Measurements from ENCODE around the gene ZSCAN4.

The ZSCAN4 gene

DNA sequence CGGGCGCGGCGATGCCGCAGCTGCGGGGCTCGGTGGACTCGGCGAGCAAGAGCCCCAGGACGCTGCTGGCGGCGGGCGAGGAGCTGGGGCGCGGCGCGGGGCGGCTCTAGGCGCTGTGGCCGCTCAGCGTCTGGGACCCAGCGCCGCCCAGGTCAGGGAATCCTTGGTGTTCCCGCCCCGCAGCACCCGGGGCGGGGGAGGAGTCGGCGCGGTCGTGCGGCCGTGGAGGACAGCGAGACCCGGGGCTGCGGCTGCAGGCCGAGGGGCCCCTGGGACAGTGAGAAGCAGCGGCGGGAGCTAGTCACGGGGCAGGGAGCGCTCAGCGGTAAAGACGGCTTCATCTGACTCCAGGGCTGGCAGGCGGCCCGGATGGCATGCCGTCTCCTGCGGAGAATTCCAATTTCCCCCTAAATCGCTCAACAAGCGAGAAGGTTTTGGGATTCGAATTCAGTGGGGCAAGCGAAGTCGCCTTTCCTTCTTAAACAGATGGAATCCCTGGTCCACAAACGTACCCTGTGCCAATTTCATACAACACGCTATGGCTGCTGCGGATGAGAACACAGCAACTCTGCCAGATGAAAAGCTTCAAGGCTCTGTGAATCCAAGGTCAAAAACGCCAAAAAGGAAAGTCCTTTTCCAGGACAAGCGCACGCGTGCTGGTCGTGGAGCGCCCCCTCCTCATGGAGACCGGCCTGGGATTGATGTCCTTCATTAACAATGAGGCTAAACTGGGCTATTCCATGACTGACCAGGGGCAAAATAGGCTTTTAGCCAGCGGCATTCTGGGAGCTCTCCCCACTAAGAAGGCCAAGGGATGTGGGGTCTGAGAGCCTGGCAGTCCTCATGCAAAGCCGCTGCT is 4.2 kb upstream of the ZSCAN4 start:
- DNase-seq (no peak), ATAC-seq (peak; percentile 52)
- peaks cover 0 to 5% of the 10 kb centered on the region in 2 donors for H3K9me3 Mint-ChIP-seq
- peaks cover 43% of the 10 kb centered on the region for H3K27me3 Mint-ChIP-seq
- H3K4me1 Mint-ChIP-seq: peaks cover 12% of the 10 kb centered on the region
- no peak overlapping the region for H3K27ac Mint-ChIP-seq
- peak overlapping the region; percentile 90 to 92 for H3K4me3 Mint-ChIP-seq

DNA sequence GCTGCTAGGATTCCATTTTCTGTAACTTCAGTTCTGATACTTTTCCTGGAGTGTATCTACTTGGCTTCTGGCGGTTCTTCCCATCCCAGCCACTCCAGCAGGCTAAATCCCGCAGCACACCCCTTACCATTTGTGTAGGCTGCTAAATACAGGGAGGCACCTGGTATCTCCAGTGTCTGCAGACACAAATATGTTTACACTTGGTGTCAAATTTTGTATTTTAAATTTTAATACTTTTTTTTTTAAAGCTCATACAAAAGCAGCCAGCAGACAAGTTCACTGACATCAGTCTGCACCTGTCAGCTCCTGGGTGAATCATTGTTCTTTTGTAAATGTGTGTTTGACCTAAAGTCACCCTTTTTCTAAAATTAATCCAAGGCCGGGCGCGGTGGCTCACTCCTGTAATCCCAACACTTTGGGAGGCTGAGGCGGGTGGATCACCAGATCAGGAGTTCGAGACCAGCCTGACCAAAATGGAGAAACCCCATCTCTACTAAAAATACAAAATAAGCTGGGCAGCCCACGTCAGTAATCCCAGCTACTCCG is 3.4 kb upstream of the ZSCAN4 start:
- DNase-seq: no peak
- Mint-ChIP-seq H3K9me3 (no peaks in the 10 kb centered on the region), H3K4me1 (peaks cover 12% of the 10 kb centered on the region), H3K27ac (no peak overlapping the region), H3K4me3 (peak overlapping the region in 1 of 2 donors; percentile 50), H3K27me3 (peaks cover 42% of the 10 kb centered on the region)
- no peak for ATAC-seq

DNA sequence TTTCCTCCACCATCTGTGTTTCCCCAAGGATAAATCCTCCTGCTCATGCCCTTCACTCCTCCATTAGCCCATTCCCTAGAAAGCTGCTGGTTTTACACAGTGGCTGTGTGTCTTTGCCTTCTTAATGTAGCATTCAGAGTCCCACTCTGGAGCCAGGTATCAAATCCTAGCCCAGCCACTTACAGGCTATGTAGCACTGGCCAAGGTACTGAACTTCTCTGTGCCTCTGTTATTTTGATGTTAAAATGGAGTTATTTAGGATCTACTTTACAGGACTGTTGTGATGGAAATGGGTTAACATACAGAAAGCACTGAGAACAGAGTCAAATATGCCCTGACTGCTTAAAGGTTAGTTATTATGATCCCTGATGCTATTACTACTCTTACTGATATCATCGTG is 1.5 kb upstream of the ZSCAN4 start:
- no peak overlapping the region for H3K27ac Mint-ChIP-seq
- DNase-seq (no peak), ATAC-seq (no peak)
- H3K27me3 Mint-ChIP-seq: peaks cover 41% of the 10 kb centered on the region
- H3K4me1 Mint-ChIP-seq: peaks cover 12% of the 10 kb centered on the region
- no peak overlapping the region for H3K4me3 Mint-ChIP-seq
- peaks cover 5 to 7% of the 10 kb centered on the region in 2 donors for H3K9me3 Mint-ChIP-seq

DNA sequence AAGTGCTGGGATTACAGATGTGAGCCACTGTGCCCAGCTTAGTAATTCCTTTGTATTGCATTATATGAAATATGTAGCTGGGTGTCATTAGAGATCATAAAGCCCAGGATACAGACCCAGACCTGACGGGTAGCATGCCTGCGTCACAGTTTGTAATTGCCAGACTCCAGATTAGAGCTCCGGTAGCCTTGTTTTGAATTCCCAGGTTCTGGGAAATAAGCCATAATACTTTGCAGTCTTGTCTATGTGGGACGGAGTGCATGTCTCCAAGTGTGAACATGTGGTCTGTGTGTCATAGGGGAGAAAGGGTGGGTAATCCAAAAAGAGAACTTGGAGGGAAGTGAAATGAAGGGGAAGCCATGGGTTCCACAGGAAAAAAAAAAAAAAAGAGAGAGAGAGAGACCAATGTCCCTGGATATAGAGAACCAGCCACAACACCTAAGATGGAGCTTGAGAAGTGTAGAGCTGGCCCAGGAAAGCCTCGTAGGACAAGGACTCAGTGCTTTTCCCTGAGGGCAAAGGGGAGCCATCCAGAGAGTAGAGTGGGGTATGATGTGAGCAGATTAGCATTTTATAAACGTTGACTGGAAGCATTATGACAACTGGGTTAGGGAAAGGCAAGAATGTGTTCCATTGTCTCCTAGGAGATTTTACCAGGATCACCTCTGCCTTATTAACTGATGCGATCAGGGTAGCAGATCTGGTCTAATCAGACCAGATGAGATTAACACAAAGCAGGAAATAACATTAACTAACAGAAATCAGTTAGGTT is 2.6 kb downstream of the ZSCAN4 start:
- ATAC-seq (no peak), DNase-seq (no peak)
- Mint-ChIP-seq H3K4me1 (no peaks in the 10 kb centered on the region), H3K4me3 (no peak overlapping the region), H3K9me3 (peaks cover 9 to 11% of the 10 kb centered on the region in 2 donors), H3K27me3 (peaks cover 13% of the 10 kb centered on the region), H3K27ac (no peak overlapping the region)

DNA sequence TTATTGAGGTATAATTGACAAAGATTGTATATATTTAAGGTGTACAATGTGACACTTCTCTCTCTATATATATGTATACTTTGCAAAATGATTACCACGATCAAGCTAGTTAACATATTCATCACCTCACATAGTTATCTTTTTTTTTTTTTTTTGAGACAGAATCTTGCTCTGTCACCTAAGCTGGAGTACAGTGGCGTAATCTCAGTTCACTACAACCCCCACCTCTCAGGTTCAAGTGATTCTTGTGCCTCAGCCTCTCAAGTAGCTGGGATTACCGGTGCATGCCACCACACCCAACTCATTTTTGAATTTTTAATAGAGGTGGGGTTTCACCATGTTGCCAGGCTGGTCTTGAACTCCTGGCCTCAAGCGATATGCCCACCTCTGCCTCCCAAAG is 3.7 kb downstream of the ZSCAN4 start:
- Mint-ChIP-seq H3K27ac (no peak overlapping the region), H3K4me1 (no peaks in the 10 kb centered on the region), H3K4me3 (no peak overlapping the region), H3K9me3 (peaks cover 10 to 21% of the 10 kb centered on the region in 2 donors), H3K27me3 (peaks cover 12% of the 10 kb centered on the region)
- ATAC-seq (no peak), DNase-seq (no peak)

DNA sequence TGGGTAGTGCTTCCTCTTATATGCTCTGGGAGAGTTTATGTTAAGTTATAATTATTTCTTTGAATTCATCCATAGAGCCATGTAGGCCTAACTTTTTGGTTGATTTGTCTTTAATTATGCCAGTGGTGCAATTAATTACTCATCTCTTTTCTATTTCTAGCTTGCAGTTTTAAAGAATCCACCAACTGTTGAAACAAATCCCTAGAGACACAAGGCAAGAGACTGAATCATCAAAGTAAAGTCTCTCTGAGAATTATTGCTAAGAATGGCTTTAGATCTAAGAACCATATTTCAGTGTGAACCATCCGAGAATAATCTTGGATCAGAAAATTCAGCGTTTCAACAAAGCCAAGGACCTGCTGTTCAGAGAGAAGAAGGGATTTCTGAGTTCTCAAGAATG is 7.1 kb downstream of the ZSCAN4 start:
- peaks cover 9% of the 10 kb centered on the region for H3K27me3 Mint-ChIP-seq
- H3K4me3 Mint-ChIP-seq: no peak overlapping the region
- no peak overlapping the region for H3K27ac Mint-ChIP-seq
- H3K9me3 Mint-ChIP-seq: peaks cover 17 to 21% of the 10 kb centered on the region in 2 donors
- DNase-seq (no peak), ATAC-seq (no peak)
- H3K4me1 Mint-ChIP-seq: no peaks in the 10 kb centered on the region

DNA sequence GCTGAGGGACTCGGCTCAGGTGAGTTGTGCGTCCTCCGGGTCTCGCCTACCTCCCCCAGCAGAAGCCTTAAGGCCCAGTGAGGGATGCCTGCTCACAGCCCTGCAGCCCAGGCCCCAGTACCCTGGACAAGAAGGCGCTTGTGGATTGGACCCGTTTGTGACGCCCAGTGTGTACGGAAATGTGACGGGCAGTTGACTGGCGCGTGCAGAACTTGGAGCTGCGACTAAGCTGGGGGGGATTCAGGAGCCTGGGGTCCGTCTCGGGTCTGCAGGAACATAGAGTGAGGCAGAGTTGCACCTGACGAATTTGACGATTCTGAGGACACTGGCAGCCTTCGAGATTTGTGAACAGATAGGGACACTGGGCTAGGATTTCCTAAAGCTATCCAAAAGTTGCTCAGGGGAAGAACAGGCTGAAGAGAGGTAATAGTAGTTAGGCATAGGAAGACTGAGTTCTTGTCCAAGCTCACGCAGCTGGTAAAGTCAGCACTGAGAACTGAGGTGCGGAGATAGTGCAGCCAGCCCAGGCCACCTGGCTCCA is 13.6 kb downstream of the ZSCAN4 start:
- Mint-ChIP-seq H3K27me3 (no peaks in the 10 kb centered on the region), H3K4me3 (peak overlapping the region; percentile 89 to 95)
- no peak for ATAC-seq

DNA sequence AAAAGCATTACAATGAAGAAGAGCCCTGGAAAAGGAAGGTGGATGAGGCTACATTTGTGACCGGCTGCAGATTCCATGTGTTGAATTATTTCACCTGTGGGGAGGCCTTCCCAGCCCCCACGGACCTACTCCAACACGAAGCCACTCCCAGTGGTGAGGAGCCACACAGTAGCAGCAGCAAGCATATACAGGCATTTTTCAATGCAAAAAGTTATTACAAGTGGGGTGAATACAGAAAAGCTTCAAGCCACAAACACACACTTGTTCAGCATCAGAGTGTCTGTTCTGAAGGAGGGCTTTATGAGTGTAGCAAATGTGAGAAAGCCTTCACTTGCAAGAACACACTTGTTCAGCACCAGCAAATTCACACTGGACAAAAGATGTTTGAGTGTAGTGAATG is 18.0 kb downstream of the ZSCAN4 start:
- no peaks in the 10 kb centered on the region for H3K27me3 Mint-ChIP-seq
- H3K9me3 Mint-ChIP-seq: peaks cover 60 to 66% of the 10 kb centered on the region in 2 donors
- H3K4me3 Mint-ChIP-seq: no peak overlapping the region
- peaks cover 26% of the 10 kb centered on the region for H3K4me1 Mint-ChIP-seq
- no peak for ATAC-seq
- no peak overlapping the region for H3K27ac Mint-ChIP-seq
- no peak for DNase-seq

More for the DNA sequence above, 13.6 kb downstream of the ZSCAN4 start:
- Mint-ChIP-seq H3K9me3 (peaks cover 54 to 56% of the 10 kb centered on the region in 2 donors), H3K27ac (peak overlapping the region; percentile 94), H3K4me1 (peaks cover 31% of the 10 kb centered on the region)
- no peak for DNase-seq

DNA sequence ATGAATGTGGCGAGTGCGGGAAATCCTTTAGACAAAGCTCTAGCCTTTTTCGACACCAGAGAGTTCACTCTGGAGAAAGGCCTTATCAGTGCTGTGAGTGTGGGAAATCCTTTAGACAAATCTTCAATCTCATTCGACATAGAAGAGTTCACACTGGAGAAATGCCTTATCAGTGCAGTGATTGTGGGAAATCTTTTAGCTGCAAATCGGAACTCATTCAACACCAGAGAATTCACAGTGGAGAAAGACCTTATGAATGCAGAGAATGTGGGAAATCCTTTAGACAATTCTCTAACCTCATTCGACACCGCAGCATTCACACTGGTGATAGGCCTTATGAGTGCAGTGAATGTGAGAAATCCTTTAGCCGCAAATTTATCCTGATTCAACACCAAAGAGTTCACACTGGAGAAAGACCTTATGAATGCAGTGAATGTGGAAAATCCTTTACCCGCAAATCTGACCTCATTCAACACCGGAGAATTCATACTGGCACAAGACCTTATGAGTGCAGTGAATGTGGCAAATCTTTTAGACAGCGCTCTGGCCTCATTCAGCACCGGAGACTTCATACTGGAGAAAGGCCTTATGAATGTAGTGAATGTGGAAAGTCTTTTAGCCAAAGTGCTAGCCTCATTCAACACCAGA is 18.8 kb downstream of the ZSCAN4 start:
- no peak for ATAC-seq
- H3K9me3 Mint-ChIP-seq: peaks cover 58 to 60% of the 10 kb centered on the region in 2 donors

DNA sequence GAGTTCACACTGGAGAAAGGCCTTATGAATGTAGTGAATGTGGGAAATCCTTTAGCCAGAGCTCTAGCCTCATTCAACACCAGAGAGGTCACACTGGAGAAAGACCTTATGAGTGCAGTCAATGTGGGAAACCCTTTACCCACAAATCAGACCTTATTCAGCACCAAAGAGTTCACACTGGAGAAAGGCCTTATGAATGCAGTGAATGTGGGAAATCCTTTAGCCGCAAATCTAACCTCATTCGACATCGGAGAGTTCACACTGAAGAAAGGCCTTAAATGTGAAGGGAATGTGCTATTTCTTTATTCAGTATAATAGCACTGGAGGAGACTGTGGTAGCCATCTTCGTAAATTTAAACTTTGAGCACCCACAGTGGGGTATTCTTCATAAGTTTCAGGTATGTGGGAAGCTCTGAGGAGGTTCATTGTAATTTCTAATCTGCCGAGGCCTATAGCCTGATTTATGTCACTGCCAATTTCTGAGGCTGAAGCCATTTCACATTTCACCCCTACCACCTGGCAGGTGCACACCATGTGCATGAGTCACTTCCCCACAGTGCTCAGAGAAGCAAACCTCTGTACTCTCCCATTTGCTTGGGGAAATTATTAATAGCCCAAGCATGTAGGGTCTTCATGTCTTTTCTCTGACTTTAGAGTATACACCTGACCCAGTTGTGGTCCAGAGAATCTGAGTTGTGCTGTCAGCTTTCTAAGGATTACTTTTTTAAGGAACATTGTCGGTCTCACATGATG is 19.5 kb downstream of the ZSCAN4 start:
- Mint-ChIP-seq H3K4me1 (peaks cover 13% of the 10 kb centered on the region), H3K9me3 (peaks cover 55 to 57% of the 10 kb centered on the region in 2 donors), H3K4me3 (no peak overlapping the region), H3K27me3 (no peaks in the 10 kb centered on the region), H3K27ac (no peak overlapping the region)
- ATAC-seq (no peak), DNase-seq (no peak)

More for the DNA sequence above, 18.8 kb downstream of the ZSCAN4 start:
- DNase-seq: no peak
- Mint-ChIP-seq H3K4me1 (peaks cover 20% of the 10 kb centered on the region), H3K27ac (no peak overlapping the region), H3K27me3 (no peaks in the 10 kb centered on the region), H3K4me3 (no peak overlapping the region)

DNA sequence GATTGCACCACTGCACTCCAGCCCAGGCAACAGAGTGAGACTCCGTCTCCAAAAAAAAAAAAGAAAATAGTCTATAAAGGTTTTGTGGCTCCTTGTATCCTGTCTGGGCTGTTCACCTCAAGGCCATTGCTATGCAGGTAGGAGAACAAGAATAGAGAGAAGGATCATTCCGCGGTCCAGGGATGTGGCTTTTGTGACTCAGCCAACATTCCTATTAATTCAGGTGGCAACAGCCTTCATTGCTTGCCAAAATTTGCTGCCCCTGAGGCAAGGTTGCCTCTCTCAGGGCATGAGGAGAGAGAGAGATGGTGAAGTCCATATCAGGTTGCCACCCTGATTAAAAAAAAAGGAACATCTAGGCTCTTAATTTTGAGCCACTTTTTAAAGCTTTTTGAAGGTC is 21.0 kb downstream of the ZSCAN4 start:
- Mint-ChIP-seq H3K4me1 (no peaks in the 10 kb centered on the region), H3K27ac (no peak overlapping the region), H3K9me3 (peaks cover 54 to 57% of the 10 kb centered on the region in 2 donors)

DNA sequence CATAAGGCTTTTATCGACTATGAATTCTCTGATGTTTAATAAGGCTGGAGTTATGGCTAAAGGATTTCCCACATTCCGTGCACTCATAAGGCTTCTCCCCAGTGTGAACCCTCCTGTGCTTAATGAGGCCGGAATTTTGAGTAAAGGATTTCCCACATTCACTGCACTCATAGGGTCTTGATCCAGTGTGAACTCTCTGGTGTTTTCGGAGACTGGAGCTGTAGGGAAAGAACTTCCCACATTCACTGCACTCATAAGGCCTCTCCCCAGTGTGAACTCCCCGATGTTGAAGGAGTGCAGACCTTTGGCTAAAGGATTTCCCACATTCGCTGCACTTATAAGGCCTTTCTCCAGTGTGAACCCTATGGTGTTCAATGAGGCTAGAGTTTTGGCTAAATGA is 32.9 kb downstream of the ZSCAN4 start:
- DNase-seq: no peak
- Mint-ChIP-seq H3K9me3 (peaks cover 62 to 76% of the 10 kb centered on the region in 2 donors), H3K27me3 (no peaks in the 10 kb centered on the region), H3K4me3 (no peak overlapping the region), H3K27ac (no peak overlapping the region), H3K4me1 (no peaks in the 10 kb centered on the region)
- no peak for ATAC-seq

More for the DNA sequence above, 21.0 kb downstream of the ZSCAN4 start:
- no peak for DNase-seq
- H3K4me3 Mint-ChIP-seq: no peak overlapping the region
- no peaks in the 10 kb centered on the region for H3K27me3 Mint-ChIP-seq
- ATAC-seq: no peak

DNA sequence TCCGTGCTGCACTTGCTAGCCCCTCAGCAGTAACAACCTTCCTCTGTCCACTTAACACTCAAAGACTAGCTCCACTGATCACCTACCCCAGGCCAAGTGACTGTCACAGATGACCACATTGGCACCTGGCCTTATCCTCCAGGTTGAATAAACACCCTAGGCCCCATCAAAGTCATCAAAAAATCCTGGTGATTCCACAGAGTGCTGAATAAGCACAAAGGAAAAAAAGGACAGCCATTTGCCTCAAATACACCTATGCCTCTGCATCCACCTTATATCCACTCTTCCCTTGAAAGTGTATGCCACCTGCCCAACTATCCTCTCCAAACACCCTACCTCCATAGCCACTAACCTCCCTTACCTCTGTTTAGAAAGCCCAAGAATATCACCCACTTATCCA is 37.6 kb downstream of the ZSCAN4 start:
- Mint-ChIP-seq H3K9me3 (peaks cover 61 to 84% of the 10 kb centered on the region in 2 donors), H3K27me3 (peaks cover 15% of the 10 kb centered on the region), H3K4me1 (peaks cover 13% of the 10 kb centered on the region), H3K27ac (no peak overlapping the region), H3K4me3 (no peak overlapping the region)
- DNase-seq (no peak), ATAC-seq (no peak)

DNA sequence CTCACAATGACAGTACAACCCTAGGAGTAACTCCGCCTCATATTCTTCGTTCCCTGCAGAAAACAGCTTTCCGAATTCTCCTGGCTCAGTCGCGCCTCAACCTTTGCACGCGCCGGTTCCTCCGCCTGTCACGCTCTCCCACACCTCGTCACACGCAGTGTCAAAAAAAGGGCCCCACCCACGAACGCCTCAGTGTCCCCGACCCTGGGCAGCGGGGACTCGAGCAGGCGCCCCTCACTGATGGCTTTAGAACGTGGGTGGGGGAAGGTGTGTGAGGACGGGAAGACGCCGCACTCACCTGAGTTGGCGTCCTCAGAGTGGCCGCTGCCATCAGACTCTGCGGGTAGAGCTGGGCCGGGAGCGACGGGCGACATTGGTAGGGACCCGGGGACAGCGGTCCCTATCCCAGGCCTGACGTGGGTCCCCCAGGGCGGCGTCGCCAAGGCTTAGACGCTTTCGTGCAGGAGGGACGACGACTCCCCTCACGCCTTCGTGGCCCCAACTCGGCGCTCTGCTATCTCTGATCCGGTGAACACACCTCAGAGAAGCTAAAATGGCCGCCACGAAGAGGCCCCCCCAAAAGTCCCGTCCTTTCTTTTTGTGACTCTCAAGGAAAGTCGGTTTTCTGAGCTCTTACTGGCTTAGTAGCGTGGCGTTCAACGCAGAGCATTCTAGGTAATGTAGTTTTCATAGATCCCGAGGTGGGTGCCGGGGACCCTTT is 40.1 kb downstream of the ZSCAN4 start, which contains the start of gene ZNF154:
Gene ZNF154 (minus strand): TSS at position 564 of the 721 bp plus-strand sequence. CDS start 233 bp downstream, at position 331.
- Mint-ChIP-seq H3K4me3 (peak within 1 kb of the TSS; percentile 84 to 86), H3K27ac (peak within 1 kb of the TSS; percentile 65 to 95), H3K9me3 (peaks cover 56 to 76% of the 10 kb centered on the region in 2 donors), H3K27me3 (peaks cover 15% of the 10 kb centered on the region), H3K4me1 (peaks cover 13% of the 10 kb centered on the region)
- DNase-seq (peak; percentile 33 to 44), ATAC-seq (peak; percentile 82)

All from stimulated activated naive CD8-positive, alpha-beta T cell treated with anti-CD3 and anti-CD28 coated beads, Interleukin-15, amount 100 ng/mL, for 72 hours (primary cell).